ENCODE results near the gene PPFIA2.
"Not testable (repeated sequence)": the region's sequence is repeated elsewhere in the genome, so short reads cannot be mapped to it uniquely, and the experiment has no call there.

The PPFIA2 gene

DNA sequence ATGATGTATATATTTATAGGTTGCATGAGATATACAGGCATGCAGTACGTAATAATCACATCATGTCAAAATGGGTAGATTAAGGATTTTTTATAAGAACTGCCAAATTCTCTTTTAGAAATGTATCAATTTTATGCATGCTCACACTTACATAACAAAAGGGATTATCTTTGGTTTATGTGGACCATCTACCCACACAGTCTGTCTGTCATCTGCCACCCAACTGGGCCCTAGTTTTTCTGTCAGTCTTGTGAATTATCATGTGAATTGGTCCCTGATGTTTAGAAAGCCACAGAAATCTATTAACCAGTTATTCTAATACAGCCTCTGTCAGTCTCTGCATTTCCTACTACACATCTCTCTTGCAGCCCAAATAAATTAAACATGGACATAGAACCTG, 547.8 kb downstream of the PPFIA2 start:
- no peak for DNase-seq (ENCODE audit: low read depth in 2 of 2)

DNA sequence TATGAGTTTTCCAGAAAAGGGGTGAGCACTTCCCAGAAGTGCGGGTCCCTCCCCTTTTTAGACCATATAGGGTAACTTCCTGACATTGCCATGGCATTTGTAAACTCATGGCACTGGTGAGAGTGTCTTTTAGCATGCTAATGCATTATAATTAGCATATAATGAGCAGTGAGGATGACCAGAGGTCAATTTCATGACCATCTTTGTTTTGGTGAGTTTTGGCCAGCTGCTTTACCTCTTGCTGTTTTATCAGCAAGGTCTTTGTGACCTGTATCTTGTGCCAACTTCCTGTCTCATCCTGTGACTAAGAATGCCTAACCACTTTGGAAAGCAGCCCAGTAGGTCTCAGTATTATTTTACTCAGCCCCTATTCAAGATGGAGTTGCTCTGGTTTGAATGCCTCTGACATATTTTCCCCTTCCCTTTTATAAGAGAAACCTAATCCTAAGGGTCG, 549.4 kb downstream of the PPFIA2 start:
- not testable (repeated sequence) for DNase-seq (ENCODE audit: low read depth in 2 of 2)

DNA sequence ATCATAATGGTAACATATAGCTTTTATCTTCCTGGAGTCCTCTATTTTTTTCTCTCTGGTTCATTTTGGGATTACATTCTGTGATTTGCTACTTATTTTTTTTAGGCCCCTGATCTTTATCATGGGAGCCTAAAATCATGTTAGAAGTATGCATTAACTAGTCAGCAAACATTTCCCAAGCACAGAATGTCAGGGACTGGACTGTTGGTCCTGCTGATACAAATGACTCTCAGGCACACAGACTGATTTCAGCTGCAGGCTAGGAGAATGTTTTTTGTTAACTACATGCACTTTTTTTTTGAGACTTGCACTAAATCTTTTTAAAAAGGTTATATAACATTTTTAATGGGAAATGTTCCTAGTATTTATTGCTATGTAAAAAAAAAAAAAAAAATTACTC, 550.1 kb downstream of the PPFIA2 start:
- DNase-seq (ENCODE audit: low read depth in 2 of 2), result no peak

DNA sequence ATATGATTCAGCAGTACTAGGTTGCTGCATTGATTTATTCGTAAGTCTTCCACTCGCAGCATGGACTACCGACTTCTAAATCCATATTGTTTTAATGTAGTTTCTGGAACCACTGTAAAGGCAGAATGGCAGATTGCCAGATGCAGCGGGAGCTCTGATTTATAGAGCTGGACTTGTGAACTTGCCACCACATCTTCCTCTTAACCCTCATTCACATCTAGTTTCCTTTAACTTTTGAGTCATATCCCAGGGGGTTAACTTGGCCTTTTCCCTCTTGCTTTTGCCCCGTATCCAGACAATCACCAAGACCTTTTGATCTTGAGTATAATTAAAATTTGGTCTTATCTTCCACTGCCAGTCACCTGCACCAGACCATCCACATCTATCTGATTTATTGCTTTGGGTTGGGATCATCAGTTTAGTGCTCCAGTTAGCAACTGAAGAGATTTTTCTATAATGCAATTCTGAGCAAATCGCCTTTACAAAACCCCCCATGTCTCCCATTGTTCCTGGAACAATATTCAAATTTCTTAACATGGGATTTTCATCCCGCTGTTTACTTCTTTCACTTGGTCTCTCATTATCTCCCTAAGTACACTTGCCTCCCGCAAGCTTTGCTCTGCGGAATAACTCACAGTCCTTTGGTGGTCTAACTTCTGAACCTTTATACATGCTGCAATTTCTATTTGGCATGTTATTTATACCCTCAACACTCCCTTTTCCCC, 550.8 kb downstream of the PPFIA2 start:
- no peak for DNase-seq (ENCODE audit: low read depth in 2 of 2)

Measured in stimulated activated CD4-positive, alpha-beta T cell treated with anti-CD3 and anti-CD28 coated beads, Interleukin-4, amount 100 ng/mL, for 48 hours (primary cell).